RPMI8226 (cell line): ENCODE results near the gene COL18A1.

Experiments used
- DNase-seq: peaks from one replicate; pipeline ENCODE4 v3.0.0-alpha.2; 2015

Gene COL18A1

DNA sequence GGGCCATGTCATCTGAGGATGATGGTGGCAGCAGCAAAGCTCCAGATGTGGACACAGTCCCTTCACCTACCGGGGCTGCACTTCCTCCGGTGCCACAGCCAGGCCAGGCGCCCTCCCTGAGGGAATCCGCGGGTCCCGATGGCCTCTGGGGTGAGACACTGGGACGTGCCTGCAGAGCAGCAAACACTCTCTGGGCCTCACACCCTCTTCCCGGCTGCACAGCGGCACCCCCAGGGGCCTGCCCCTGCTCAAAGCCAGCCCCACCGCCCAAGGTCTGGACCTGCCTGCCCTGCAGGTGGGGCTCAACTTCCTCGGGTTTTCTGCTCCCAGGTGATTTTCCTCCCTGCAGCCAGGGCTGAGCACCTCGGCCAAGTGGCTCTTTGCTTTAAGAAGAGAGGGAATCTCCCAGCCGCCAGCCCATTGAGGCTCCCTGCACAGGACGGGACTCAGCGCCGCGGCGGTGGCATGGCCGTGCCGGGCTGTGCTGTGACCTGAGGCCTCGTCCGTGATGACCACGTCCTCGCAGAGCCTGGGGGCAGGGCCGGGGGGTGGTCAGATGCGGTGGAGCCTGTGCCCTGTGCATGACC lies 21.3 kb upstream of the COL18A1 start:
- DNase-seq = no peak

- no peak for DNase-seq
Measured at GRCh38 chr21:45384656-45385548, 20.1 kb upstream of the COL18A1 start.

DNA sequence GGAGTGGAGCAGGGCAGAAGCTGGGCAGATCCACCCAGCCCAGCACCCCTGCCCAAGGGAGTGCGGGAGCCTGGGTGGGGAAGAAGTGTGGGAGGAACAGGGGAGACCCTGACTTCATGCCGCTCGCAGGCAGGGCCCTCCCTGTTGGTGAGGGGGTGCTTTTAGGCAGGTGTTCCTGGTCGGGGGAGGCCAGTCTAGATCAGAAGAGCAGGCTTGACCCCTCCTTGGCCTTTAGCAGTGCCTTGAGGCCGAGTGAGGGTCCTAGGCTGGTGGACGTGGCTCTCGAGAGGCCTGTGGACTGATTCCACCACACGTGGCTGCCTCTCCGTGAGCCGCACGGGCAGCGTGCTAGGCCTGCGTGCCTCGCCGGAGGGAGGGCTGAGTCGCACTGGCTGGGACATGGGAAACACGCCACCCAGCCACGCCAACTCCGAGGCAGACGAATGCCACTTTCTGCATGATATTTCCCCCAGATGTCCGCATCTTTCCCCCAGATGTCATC lies 19.4 kb upstream of the COL18A1 start:
- DNase-seq = no peak

DNA sequence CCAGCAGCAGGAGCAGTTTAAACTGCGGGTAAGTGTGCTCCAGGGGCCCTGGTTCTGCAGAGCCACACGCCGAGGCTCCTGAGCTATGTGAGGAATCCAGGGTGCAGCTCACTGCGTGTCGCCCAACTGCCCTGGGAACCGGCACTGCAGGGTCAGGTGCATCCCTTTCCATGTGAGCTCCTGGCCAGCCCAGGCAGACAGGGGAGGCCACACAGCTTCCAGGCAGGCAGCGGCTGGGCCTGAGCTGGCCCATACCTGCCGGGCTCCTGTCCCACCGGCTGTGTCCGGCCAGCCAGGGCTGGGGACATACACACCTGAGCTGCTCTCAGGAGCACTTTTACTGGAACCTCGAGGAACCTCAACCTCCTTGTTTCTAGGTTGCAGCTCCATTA lies 18.6 kb upstream of the COL18A1 start:
- no peak for DNase-seq

- DNase-seq = peak; percentile 65
Measured at GRCh38 chr21:45386728-45387371, 18.1 kb upstream of the COL18A1 start.

DNA sequence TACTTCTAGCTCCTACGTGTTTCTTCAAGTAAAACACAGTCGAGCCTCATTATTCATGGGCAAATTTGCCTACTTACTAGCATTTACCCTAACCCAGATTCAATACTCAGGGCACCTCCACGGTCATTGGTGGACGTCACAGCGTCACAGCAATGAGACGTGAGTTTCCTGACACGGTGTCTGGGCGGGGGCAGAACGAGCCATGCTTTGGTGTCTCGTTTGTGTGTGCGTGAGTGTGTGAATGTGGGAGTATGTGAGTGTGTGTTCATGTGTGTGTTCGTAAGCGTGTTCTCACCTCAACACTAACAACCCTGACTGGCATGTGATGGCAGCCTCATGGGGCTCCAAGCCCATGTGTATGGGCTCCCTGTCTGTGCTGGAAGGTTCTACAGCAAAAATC lies 17.5 kb upstream of the COL18A1 start:
- no peak for DNase-seq

DNA sequence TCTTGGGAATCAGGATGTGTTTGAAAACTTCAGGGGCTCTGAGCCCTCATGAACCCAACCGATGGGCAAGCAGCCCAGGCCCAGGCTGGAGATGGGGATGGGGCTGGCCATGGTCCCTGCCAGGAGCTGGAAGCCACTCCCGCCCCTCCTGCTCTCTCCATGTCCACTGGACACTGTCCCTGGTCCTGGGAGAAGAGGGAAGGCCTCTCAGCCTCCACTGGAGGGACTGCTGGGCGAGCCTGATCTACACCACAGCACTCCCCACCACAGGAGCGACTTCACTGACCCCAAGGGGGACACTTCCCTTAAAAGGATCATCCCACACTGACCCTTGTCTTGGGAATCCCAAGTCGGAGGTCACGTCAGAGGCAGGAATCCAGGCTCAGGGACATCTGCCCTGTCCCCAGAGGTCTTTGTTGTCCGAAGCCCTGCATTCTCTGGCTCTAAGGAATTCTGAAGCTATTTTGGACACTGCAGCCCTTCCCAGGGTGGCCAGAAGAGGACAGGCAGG lies 16.9 kb upstream of the COL18A1 start:
- no peak for DNase-seq

- no peak for DNase-seq
Measured at GRCh38 chr21:45388611-45389296, 16.2 kb upstream of the COL18A1 start.

DNA sequence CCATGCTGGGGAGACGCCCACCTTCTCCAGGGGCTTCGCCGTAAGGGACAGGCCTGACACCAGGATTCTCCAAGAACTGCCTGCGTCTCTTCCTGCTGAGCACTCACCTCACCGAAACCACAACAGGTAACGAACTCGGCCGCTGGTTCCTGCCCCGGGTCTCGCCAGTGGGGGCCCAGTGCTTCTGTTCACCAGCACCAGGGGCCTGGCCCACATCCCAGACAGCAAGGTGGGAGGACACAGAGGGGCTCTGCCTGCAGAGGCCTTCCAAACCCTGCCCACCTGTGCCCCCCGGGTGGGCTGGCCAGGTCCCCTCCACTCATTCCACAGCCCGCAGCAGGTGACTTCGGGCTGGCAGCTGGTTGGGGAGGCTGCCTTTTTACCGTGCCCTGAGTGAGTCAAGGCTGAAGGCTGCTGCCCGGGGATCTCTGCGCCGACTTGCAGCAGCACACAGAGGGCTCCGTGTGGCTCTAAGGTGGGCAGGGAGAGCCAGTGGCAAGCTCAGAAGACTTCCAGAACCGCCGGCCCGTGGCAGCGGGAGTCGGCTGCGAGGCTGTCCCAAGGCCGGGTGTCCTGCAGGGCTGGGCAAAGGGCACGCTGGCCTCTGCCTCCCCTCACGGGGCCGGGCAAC lies 14.7 kb upstream of the COL18A1 start:
- no peak for DNase-seq

GRCh38 chr21:45390831-45391742 lies 13.9 kb upstream of the COL18A1 start:
- no peak for DNase-seq

DNA sequence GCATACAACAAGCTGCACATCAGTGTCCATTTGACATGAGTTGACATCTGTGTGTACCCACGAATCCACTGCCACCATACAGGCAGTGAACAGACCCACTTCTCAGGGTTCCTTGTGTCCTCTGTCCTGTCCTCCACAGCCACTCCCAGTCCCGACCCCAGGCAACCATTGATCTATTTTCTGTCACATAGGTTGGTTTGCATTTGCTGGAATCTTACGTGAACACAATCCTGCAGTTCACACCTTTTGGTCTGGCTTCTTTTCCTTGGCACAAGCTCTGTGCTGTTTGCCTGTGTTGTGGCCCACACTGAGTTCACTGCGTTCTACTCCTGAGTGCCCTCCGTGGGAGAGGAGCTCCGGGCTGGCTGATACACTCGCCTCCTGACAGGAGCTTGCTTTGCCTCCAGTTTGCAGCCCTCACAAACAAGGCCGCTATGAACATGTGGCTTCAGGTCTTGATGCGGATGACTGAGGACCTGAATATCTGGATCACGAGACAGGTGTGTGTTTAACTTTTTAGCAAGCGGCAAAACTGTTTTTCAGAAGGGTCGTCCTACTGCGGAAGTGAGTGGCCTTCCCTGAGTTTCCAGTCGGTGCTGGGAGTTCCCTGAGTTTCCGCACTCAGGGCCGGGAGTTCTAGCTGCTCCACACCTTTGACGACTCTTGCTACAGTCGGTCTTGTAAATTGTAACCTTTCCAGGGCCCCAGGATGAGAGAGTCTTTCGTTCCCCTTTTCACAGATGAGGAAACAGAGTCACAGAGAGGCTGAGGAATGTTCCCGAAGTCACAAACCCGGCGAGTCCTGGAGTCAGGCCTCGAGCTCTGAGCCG lies 13.0 kb upstream of the COL18A1 start:
- no peak for DNase-seq

- no peak for DNase-seq
Measured at GRCh38 chr21:45392573-45392971, 12.4 kb upstream of the COL18A1 start.

GRCh38 chr21:45393021-45393420 lies 11.9 kb upstream of the COL18A1 start:
- DNase-seq = no peak

DNA sequence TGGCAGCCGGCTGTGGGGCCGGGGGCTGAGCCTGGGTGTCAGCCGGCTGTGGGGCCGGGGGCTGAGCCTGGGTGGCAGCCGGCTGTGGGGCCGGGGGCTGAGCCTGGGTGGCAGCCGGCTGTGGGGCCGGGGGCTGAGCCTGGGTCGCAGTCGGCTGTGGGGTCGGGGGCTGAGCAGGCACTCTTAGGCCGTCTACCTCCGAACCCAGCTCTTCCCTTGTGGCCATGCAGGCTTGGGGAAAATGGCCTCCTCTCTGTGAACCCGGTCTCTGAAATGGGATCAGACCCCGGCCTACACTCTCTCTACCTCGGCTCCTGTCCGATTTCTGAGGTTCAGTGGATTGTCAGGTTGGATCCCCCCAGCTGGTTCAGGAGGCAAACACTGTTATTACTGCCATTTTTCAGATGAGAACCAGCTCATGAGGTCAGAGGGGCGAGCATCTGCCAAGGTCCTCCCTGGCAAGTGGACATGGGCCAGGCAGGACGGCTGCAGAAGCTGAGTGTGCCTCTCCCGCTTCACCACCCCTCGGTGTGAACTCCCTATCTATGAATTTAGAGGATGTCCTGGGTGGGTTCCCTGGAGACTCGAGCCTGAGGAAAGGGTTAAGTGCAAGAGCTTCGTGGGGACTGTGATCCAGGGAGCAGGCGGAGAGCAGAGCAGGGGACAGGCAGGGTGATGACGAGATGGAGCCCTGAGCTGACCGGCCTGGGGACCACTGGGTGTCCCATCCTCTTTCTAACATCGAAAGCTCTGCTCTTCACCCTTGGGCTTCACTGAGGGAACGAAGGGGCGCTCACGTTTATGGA lies 10.9 kb upstream of the COL18A1 start:
- DNase-seq = no peak

- DNase-seq = no peak
Measured at GRCh38 chr21:45396620-45396995, 8.4 kb upstream of the COL18A1 start.

GRCh38 chr21:45397381-45397780 lies 7.6 kb upstream of the COL18A1 start:
- DNase-seq = no peak

GRCh38 chr21:45401054-45401518 lies 3.9 kb upstream of the COL18A1 start:
- no peak for DNase-seq

DNA sequence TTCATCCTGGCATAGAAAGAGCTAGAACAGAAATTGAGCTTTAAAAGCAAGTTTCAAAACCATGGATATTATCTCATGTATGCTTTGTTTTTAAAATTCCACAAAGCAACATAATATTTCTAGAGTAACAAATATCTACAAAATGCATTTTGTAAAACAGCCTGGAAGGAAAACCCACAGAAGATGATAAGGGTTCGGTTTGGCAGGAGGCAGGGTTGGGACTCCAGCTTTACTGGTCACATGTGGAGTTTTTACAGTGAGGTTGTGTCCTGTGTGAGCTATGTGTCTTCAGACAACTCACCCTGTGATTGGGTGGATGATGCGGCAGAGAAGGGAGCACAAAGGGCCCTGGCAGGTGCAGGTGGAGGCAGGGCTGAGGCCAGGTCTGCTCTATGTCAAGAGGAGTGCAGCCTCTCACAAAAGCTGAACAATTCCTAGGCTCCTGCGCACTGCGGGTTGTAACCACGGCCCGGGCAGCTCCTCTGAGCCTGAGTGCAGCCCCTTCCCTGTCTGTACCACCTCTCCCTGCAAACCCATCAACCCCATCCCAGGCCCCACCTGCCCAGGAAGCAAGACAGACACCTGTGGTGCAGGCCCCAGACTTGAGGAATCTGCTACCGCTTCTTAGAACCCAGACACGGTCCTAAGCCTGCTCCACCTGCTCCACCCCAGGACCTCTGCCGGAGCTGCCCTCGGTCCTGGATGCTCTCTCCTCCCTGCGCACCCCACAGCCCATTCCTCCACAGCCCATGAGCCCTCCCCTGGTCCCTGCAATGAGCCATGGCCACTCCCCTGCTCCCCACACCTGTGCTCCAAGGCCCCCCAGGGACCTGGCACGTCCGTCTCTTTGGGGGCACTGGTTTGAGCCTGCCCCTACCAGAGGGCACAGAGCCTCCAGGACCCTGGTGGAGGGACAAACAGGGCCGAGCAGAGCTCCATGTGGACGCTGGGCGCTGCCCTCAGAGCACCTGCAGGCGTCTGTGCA lies 2.8 kb upstream of the COL18A1 start:
- DNase-seq = no peak
